H9 (cell line): ENCODE measurements around the gene AGAP3. TPM values are rescaled to one million over a fixed set of nuclear protein-coding genes. Genes with fewer than 3 reads are reported as not detected.

Experiments
- DNase-seq: peaks from one replicate; pipeline ENCODE4 v3.0.0-alpha.2; 2017
- H2AFZ ChIP-seq: one replicate; pipeline ENCODE4 v1.6.1; 2013; ENCODE audit warnings: mild to moderate bottlenecking, low read length, control low read depth, moderate library complexity
- H2AK5ac ChIP-seq: 2 replicates; pipeline ENCODE4 v1.6.1; 2013; ENCODE audit warnings: low read length, control low read depth, mixed read lengths; ENCODE audit not compliant: insufficient read length
- H2BK120ac ChIP-seq: one replicate; pipeline ENCODE4 v1.6.1; 2013; ENCODE audit warnings: low read depth, mild to moderate bottlenecking, low read length, control low read depth, inconsistent platforms; ENCODE audit not compliant: poor library complexity, severe bottlenecking
- H2BK12ac ChIP-seq: 2 replicates; pipeline ENCODE4 v1.6.1; 2013; ENCODE audit warnings: low read length, control low read depth, mixed read lengths, low read depth; ENCODE audit not compliant: insufficient read length
- H2BK15ac ChIP-seq: 2 replicates; pipeline ENCODE4 v1.6.1; 2013; ENCODE audit warnings: low read depth, low read length, control low read depth
- H2BK20ac ChIP-seq: one replicate; pipeline ENCODE4 v1.6.1; 2013; ENCODE audit warnings: low read depth, mild to moderate bottlenecking, low read length, control low read depth, inconsistent platforms; ENCODE audit not compliant: poor library complexity, severe bottlenecking
- H2BK5ac ChIP-seq: 2 replicates; pipeline ENCODE4 v1.6.1; 2013; ENCODE audit warnings: low read length, control low read depth, mixed read lengths; ENCODE audit not compliant: insufficient read length
- H3K14ac ChIP-seq: 2 replicates; pipeline ENCODE4 v1.6.1; 2013; ENCODE audit warnings: low read length, control low read depth; ENCODE audit not compliant: insufficient read depth
- H3K18ac ChIP-seq: 2 replicates; pipeline ENCODE4 v1.6.1; 2013; ENCODE audit warnings: low read depth, mild to moderate bottlenecking, mixed read lengths, low read length, control low read depth; ENCODE audit not compliant: insufficient read length
- H3K23ac ChIP-seq: 2 replicates; pipeline ENCODE4 v1.6.1; 2013; ENCODE audit warnings: low read length, control low read depth, mixed read lengths, low read depth; ENCODE audit not compliant: insufficient read length
- H3K23me2 ChIP-seq: 2 replicates; pipeline ENCODE4 v1.6.1; 2013; ENCODE audit warnings: low read depth, mild to moderate bottlenecking, mixed read lengths, low read length, control low read depth; ENCODE audit not compliant: insufficient read length, poor library complexity, severe bottlenecking
- H3K27ac ChIP-seq: 2 replicates; pipeline ENCODE4 v1.5.1; 2013; ENCODE audit warnings: low read length, control low read depth, mixed read lengths, low read depth; ENCODE audit not compliant: insufficient read length
- H3K27me3 ChIP-seq: 2 replicates; pipeline ENCODE4 v1.6.1; 2013; ENCODE audit warnings: low read length, control low read depth, inconsistent platforms; ENCODE audit not compliant: insufficient read depth
- H3K4ac ChIP-seq: 2 replicates; pipeline ENCODE4 v1.6.1; 2013; ENCODE audit warnings: low read depth, mild to moderate bottlenecking, control low read depth, inconsistent platforms, low read length, moderate library complexity
- H3K4me1 ChIP-seq: 2 replicates; pipeline ENCODE4 v1.6.1; 2013; ENCODE audit warnings: low read length, control low read depth, inconsistent platforms; ENCODE audit not compliant: insufficient read depth
- H3K4me2 ChIP-seq: 2 replicates; pipeline ENCODE4 v1.6.1; 2013; ENCODE audit warnings: low read length, control low read depth, mixed read lengths; ENCODE audit not compliant: insufficient read length, insufficient read depth
- H3K56ac ChIP-seq: 2 replicates; pipeline ENCODE4 v1.6.1; 2013; ENCODE audit warnings: low read depth, mild to moderate bottlenecking, mixed read lengths, low read length, control low read depth; ENCODE audit not compliant: insufficient read length
- H3K79me1 ChIP-seq: 2 replicates; pipeline ENCODE4 v1.6.1; 2013; ENCODE audit warnings: low read depth, mild to moderate bottlenecking, moderate library complexity, low read length, control low read depth, inconsistent platforms; ENCODE audit not compliant: insufficient read depth, poor library complexity, severe bottlenecking
- H3K79me2 ChIP-seq: 2 replicates; pipeline ENCODE4 v1.6.1; 2013; ENCODE audit warnings: low read length, control low read depth, inconsistent platforms; ENCODE audit not compliant: insufficient read depth
- H3K9ac ChIP-seq: 2 replicates; pipeline ENCODE4 v1.6.1; 2013; ENCODE audit warnings: low read length, control low read depth, mixed read lengths; ENCODE audit not compliant: insufficient read length; ENCODE audit errors: extremely low read depth
- H3K9me3 ChIP-seq: one replicate; pipeline ENCODE4 v1.6.1; 2013; ENCODE audit warnings: low read depth, low read length, inconsistent platforms; ENCODE audit not compliant: control insufficient read depth
- H3T11ph ChIP-seq: one replicate; pipeline ENCODE4 v1.6.1; 2013; ENCODE audit warnings: mild to moderate bottlenecking, low read length, control low read depth, inconsistent platforms
- H4K20me1 ChIP-seq: one replicate; pipeline ENCODE4 v1.6.1; 2013; ENCODE audit not compliant: control insufficient read depth, insufficient read length, insufficient read depth
- H4K5ac ChIP-seq: 2 replicates; pipeline ENCODE4 v1.6.1; 2013; ENCODE audit warnings: low read depth, mild to moderate bottlenecking, mixed read lengths, low read length, control low read depth; ENCODE audit not compliant: insufficient read length
- H4K8ac ChIP-seq: replicated peaks from 2 replicates; pipeline ENCODE4 v1.6.1; 2013; ENCODE audit warnings: low read length, control low read depth, mixed read lengths, low read depth; ENCODE audit not compliant: insufficient read length
- H4K91ac ChIP-seq: 2 replicates; pipeline ENCODE4 v1.6.1; 2013; ENCODE audit warnings: low read depth, mild to moderate bottlenecking, moderate library complexity, mixed read lengths, low read length, control low read depth; ENCODE audit not compliant: insufficient read length
- H3K27ac Mint-ChIP-seq, 3 experiments: 2 replicates in 2 of 3; 3 replicates in 1 of 3; pipeline ENCODE4 v1.8.0; 2020 to 2021; ENCODE audit warnings: mixed read lengths in 3 of 3, mild to moderate bottlenecking in 1 of 3, moderate library complexity in 1 of 3
- H3K27me3 Mint-ChIP-seq: 2 replicates; pipeline ENCODE4 v1.8.0; 2021; ENCODE audit warnings: low read depth, mild to moderate bottlenecking, moderate library complexity, mixed read lengths
- H3K36me3 Mint-ChIP-seq, 3 experiments: 2 replicates in 2 of 3; 3 replicates in 1 of 3; pipeline ENCODE4 v1.8.0; 2020 to 2021; ENCODE audit warnings: low read depth in 3 of 3, mixed read lengths in 3 of 3; ENCODE audit not compliant: insufficient read depth in 1 of 3
- H3K4me1 Mint-ChIP-seq, 2 experiments: 2 replicates each; pipeline ENCODE4 v1.8.0; 2020; ENCODE audit warnings: mixed read lengths in 2 of 2
- H3K4me3 Mint-ChIP-seq, 2 experiments: 2 replicates in 1 of 2; 3 replicates in 1 of 2; pipeline ENCODE4 v1.8.0; 2020 to 2021; ENCODE audit warnings: mild to moderate bottlenecking in 2 of 2, mixed read lengths in 2 of 2, moderate library complexity in 1 of 2
- H3K9me3 Mint-ChIP-seq, 2 experiments: 2 replicates in 1 of 2; 3 replicates in 1 of 2; pipeline ENCODE4 v1.8.0; 2020; ENCODE audit warnings: mild to moderate bottlenecking in 2 of 2, mixed read lengths in 2 of 2, moderate library complexity in 1 of 2
- CTCF ChIP-seq: fragments of 200-600 bp; sonication (generic); conservative IDR thresholded peaks from 3 replicates; pipeline ENCODE4 v1.8.0; 2021; ENCODE audit warnings: antibody characterized with exemption, mild to moderate bottlenecking
- WGBS: extraction: QIAGEN DNeasy Blood & Tissue Kit; methylation state at CpG from one replicate; pipeline ENCODE4 v1.1.7; 2013; ENCODE audit warnings: missing lambda C conversion rate, low lambda C conversion rate, mixed read lengths; ENCODE audit not compliant: insufficient read length; ENCODE audit errors: extremely low coverage; 5-methylcytosine and 5-hydroxymethylcytosine counted together
- total RNA-seq: library from RNA; stranded (reverse); gene quantifications from 2 replicates; pipeline ENCODE4 v1.2.1, GENCODE V29; 2021

AGAP3 gene
- total RNA-seq, 1 experiment from 2014 or later, result 97.7 TPM

- no peak overlapping the region for H4K8ac ChIP-seq
- no peak overlapping the region for H3K14ac ChIP-seq
- no peak overlapping the region for H2BK20ac ChIP-seq
- H2BK12ac ChIP-seq, result no peak overlapping the region
- no peaks in the 10 kb centered on the region for H3K27me3 ChIP-seq
- whole genome bisulfite sequencing, result no CpG with 5 or more reads among the region's 13 CpGs
- Mint-ChIP-seq H3K4me1 (peaks cover 29 to 31% of the 10 kb centered on the region in 2 experiments), H3K27me3 (peaks cover 4% of the 10 kb centered on the region), H3K9me3 (no peaks in the 10 kb centered on the region), H3K4me3 (peak overlapping the region; percentile 50 to 70), H3K27ac (no peak overlapping the region), H3K36me3 (peaks cover under 1 to 7% (median 1%) of the 10 kb centered on the region in 3 experiments; a peak in 6 of 7 replicates)
- peaks cover 3% of the 10 kb centered on the region for H3K79me1 ChIP-seq
- peaks cover 4% of the 10 kb centered on the region; the same call in 1 of the 2 replicates for H3K79me2 ChIP-seq
- H3K23me2 ChIP-seq, result no peaks in the 10 kb centered on the region
- 0 out of 3 replicates have a peak, but pooled peaks have one; percentile 13 for TF ChIP-seq CTCF
- no peaks in the 10 kb centered on the region for H3K9me3 ChIP-seq
- H3K18ac ChIP-seq, result no peak overlapping the region
- H4K91ac ChIP-seq, result no peak overlapping the region
- peak; percentile 65 for DNase-seq
- H2BK5ac ChIP-seq, result no peak overlapping the region
- no peak overlapping the region for H3K27ac ChIP-seq
- peaks cover 4% of the 10 kb centered on the region for H4K20me1 ChIP-seq
- H2BK120ac ChIP-seq, result no peak overlapping the region
- H4K5ac ChIP-seq, result no peak overlapping the region
- H2AFZ ChIP-seq, result no peak overlapping the region
- no peak overlapping the region for H2AK5ac ChIP-seq
- H3T11ph ChIP-seq, result no peak overlapping the region
- H3K9ac ChIP-seq, result no peak overlapping the region
- H3K4me1 ChIP-seq, result peaks cover 7% of the 10 kb centered on the region; the same call in 1 of the 2 replicates
- no peak overlapping the region for H2BK15ac ChIP-seq
- peak overlapping the region; percentile 19 for H3K4me2 ChIP-seq
- H3K56ac ChIP-seq, result no peak overlapping the region
- H3K4ac ChIP-seq, result no peak overlapping the region
- no peak overlapping the region for H3K23ac ChIP-seq
Observed at GRCh38 chr7:151113344-151114150, 27.3 kb downstream of the AGAP3 start.
